CD4-positive, alpha-beta T cell treated with Interleukin-17A for 4 hours (primary cell): ENCODE results near the gene CFAP97D1.

Experiments
- DNase-seq: peaks from one replicate; pipeline ENCODE4 v3.0.0-alpha.2; 2020; ENCODE audit warnings: mixed read lengths

The CFAP97D1 gene

DNA sequence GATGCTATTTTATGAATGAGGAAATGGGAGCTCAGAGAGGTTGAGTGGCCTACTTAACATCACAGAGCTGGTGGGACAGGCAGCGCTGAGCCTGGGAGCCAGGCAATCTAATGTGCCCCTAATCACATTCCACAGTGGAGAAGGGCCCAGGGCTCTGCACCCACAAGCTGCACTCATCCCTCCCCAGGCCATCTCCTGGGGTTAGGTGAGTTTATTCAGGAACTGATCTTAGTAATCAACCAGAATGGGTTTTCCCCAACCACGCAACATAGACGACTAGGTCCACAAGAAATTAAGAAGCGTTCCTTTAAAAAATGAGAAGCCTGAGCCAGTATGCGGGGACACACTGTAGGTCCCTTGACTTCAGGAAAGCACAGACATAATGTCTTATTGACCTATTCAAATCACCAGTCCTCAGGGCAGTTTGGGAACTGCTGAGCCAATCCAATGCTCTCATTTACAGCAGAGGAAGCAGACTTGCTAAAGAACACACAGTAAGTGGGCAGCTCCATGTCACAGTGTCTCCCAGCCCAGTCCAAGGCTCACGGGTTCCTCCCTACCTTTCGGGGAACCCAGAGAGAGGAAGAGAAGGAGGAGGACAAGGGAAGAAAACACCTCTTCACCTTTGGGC, 50.4 kb downstream of the CFAP97D1 start:
- no peak for DNase-seq

- DNase-seq: no peak
These were observed 51.4 kb downstream of the CFAP97D1 start for GRCh38 chr17:43831633-43832032.

- peak; percentile 20 for DNase-seq
These were observed 52.1 kb downstream of the CFAP97D1 start for GRCh38 chr17:43832168-43832975.

GRCh38 chr17:43832976-43833829, 53.0 kb downstream of the CFAP97D1 start, which contains the start of gene MPP3:
Gene MPP3, minus strand, starts transcription at chr17:43833146. Its CDS starts 1,240 bp downstream, at chr17:43831906.
- DNase-seq: peak; percentile 78

DNA sequence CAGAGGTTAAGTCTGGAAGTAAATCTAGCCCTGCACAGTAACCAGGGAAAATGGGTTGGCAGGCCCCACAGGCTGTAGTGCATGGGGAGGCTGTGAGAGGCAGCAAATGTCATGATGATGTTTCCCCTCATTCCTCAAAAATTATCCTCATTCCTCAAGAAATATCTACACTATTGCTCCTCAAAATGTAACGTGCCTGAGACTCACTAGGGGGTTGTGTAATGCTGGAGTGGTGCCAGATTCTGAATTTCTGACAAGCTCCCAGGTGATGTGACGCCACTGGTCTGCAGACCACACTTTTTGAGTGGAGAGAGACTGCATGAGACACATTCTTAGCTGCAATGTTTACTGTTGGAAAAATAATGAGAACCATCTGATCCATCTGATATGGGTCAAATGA, 53.9 kb downstream of the CFAP97D1 start:
- DNase-seq: no peak
